K562 (cell line): ENCODE results near the gene IFITM2. TPM values are rescaled to one million over a fixed set of nuclear protein-coding genes. Genes with fewer than 3 reads are reported as not detected.

Experiments
- ATAC-seq: fragments of 200-7000 bp; cut with Tn5 transposase; 3 replicates; pipeline ENCODE4 v1.9.1; 2020; ENCODE audit warnings: moderate library complexity
- BruUV-seq: library from RNA; stranded (reverse); fragments of 400-500 nt; replicated peaks from 2 replicates; lab custom pipeline; 2021; lab: Mats Ljungman, UMichigan
- CTCF ChIA-PET: fragments of 300-600 bp; formaldehyde crosslinking; extraction: SDS; loops from one replicate; lab custom pipeline; 2021; ENCODE audit warnings: low intra/inter-chr PET ratio; lab: Yijun Ruan, JAX
- POLR2A ChIA-PET: fragments of 300-600, 350-650 bp; sonication (Branson Sonifier 250); formaldehyde crosslinking; extraction: SDS; loops from one replicate; lab custom pipeline; 2021; ENCODE audit warnings: antibody characterized with exemption, inconsistent platforms; lab: Yijun Ruan, JAX
- DNase-seq, 4 experiments: peaks; one replicate each; pipeline versions ENCODE4 v3.0.0 to v3.0.0-alpha.2; 2011 to 2018; ENCODE audit warnings: low spot score in 3 of 4, mixed read lengths in 3 of 4; ENCODE audit errors: extremely low read depth in 1 of 4
- FAIRE-seq: peaks from 2 replicates; lab custom pipeline; 2011; peaks lifted over from hg19 to GRCh38; lab: Jason Lieb, UNC
- H2AFZ ChIP-seq: 2 replicates; pipeline ENCODE4 v1.6.0; 2011; ENCODE audit warnings: low read depth, low read length, control low read depth, inconsistent platforms
- H3K27ac ChIP-seq: fragments of 200-600 bp; 3 replicates; pipeline ENCODE4 v1.8.0; 2011; ENCODE audit warnings: low read depth, mild to moderate bottlenecking, control low read depth, inconsistent platforms, low read length, moderate library complexity, mixed read lengths; ENCODE audit errors: extremely low read depth
- H3K27me3 ChIP-seq, 2 experiments: fragments of 300-600 bp in 1 of 2; 2 replicates in 1 of 2; 3 replicates in 1 of 2; pipeline versions ENCODE4 v1.6.0 to v1.8.0; 2011; ENCODE audit warnings: inconsistent platforms in 2 of 2, low read length in 2 of 2, mild to moderate bottlenecking in 1 of 2, mixed read lengths in 1 of 2, moderate library complexity in 1 of 2; ENCODE audit not compliant: control insufficient read depth in 2 of 2, insufficient read depth in 2 of 2
- H3K36me3 ChIP-seq: fragments of 300-600 bp; 3 replicates; pipeline ENCODE4 v1.8.0; 2011; ENCODE audit warnings: mild to moderate bottlenecking, low read length, inconsistent platforms; ENCODE audit not compliant: control insufficient read depth, insufficient read depth
- H3K4me1 ChIP-seq, 2 experiments: fragments of 200-600 bp in 1 of 2; replicated peaks in 1 of 2; 2 replicates in 1 of 2; 3 replicates in 1 of 2; pipeline versions ENCODE4 v1.5.1 to v1.8.0; 2011; ENCODE audit warnings: inconsistent platforms in 2 of 2, low read length in 2 of 2, mild to moderate bottlenecking in 1 of 2, mixed read lengths in 1 of 2, moderate library complexity in 1 of 2; ENCODE audit not compliant: control insufficient read depth in 2 of 2, insufficient read depth in 2 of 2
- H3K4me2 ChIP-seq: 2 replicates; pipeline ENCODE4 v1.6.1; 2011; ENCODE audit warnings: low read length, control low read depth, inconsistent platforms, mixed read lengths; ENCODE audit not compliant: insufficient read depth
- H3K4me3 ChIP-seq: fragments of 200-600 bp; sonication (generic), shearing (Covaris generic); 2 replicates; pipeline ENCODE4 v1.5.1; 2016; ENCODE audit warnings: control low read depth, inconsistent platforms
- H3K79me2 ChIP-seq: fragments of 200-600 bp; 3 replicates; pipeline ENCODE4 v1.8.0; 2011; ENCODE audit warnings: low read length, inconsistent platforms; ENCODE audit not compliant: control insufficient read depth, insufficient read depth
- H3K9ac ChIP-seq, 2 experiments: 2 replicates each; pipeline versions ENCODE4 v1.6.0 to v1.6.1; 2011; ENCODE audit warnings: low read depth in 2 of 2, low read length in 2 of 2, control low read depth in 1 of 2, inconsistent platforms in 1 of 2, mild to moderate bottlenecking in 1 of 2, mixed read lengths in 1 of 2; ENCODE audit not compliant: insufficient read depth in 1 of 2
- H3K9me1 ChIP-seq: one replicate; pipeline ENCODE4 v1.6.0; 2011; ENCODE audit warnings: inconsistent platforms, mild to moderate bottlenecking, low read length, moderate library complexity; ENCODE audit not compliant: control insufficient read depth, insufficient read depth
- H3K9me3 ChIP-seq: replicated peaks from 2 replicates; pipeline ENCODE4 v1.5.1; 2011; ENCODE audit warnings: low read depth, low read length, inconsistent platforms; ENCODE audit not compliant: control insufficient read depth, insufficient read depth
- H4K20me1 ChIP-seq: replicated peaks from 2 replicates; pipeline ENCODE4 v1.6.1; 2011; ENCODE audit warnings: low read length, inconsistent platforms, mixed read lengths; ENCODE audit not compliant: control insufficient read depth, insufficient read depth
- HES1 ChIP-seq: fragments of 450-650 bp; IDR thresholded peaks from 2 replicates; pipeline ENCODE4 v1.6.1; 2016; ENCODE audit warnings: low read depth, mild to moderate bottlenecking, moderate library complexity
- POLR2G ChIP-seq: fragments of 200-400 bp; formaldehyde crosslinking; IDR thresholded peaks from 2 replicates; pipeline ENCODE4 v1.6.1; 2017; ENCODE audit warnings: low read depth, mild to moderate bottlenecking, antibody characterized with exemption, low read length, moderate library complexity
- RAD21 ChIP-seq, 2 experiments: fragments of 250-450 bp in 1 of 2; fragments of 450-650 bp in 1 of 2; sonication (Bioruptor Pico) in 1 of 2; formaldehyde crosslinking in 1 of 2; IDR thresholded peaks in 1 of 2; conservative IDR thresholded peaks in 1 of 2; 2 replicates each; pipeline versions ENCODE4 v1.4.0 to v1.8.0; 2020 to 2022; ENCODE audit warnings: mild to moderate bottlenecking in 2 of 2, moderate library complexity in 1 of 2
- SUPT5H ChIP-seq: fragments of 450-650 bp; IDR thresholded peaks from 2 replicates; pipeline ENCODE4 v1.6.1; 2016
- WGBS: fragments of 100-300 bp; shearing (Covaris generic); methylation state at CpG from one replicate; pipeline ENCODE4 v1.1.6; 2016; ENCODE audit warnings: low coverage, mixed read lengths; ENCODE audit not compliant: insufficient coverage; ENCODE audit errors: missing lambda C conversion rate; 5-methylcytosine and 5-hydroxymethylcytosine counted together
- in situ Hi-C: fragments of 300-500 bp; cut with MboI; formaldehyde crosslinking; loops from 4 replicates; pipeline ENCODE4 v1.15.0; 2018; ENCODE audit warnings: inconsistent platforms, mixed read lengths
- intact Hi-C: fragments of 100-400 bp; cut with micrococcal nuclease; formaldehyde crosslinking; loops from 2 replicates; pipeline ENCODE4 v1.14.2; 2022
- polyA plus RNA-seq, 8 experiments: library from polyadenylated mRNA; depleted of rRNA in 4 of 8; stranded (reverse) in 5 of 8; unstranded in 3 of 8; fragments of >200 nt; fragmentation: Nextera tagmentation in 2 of 8; fragmentation: Illumina TruSeq in 1 of 8; extraction: Ambion mirVana in 2 of 8; extraction: Trizol in 1 of 8; gene quantifications; 2 replicates each; pipeline versions ENCODE4 v1.2.1 to v1.2.3, GENCODE V29; 2011 to 2014; ENCODE audit warnings: inconsistent platforms in 1 of 8, missing spikeins in 1 of 8
- total RNA-seq, 7 experiments: library from RNA; depleted of rRNA in 6 of 7; stranded (reverse); fragments of >200 nt in 6 of 7; fragmentation: Illumina TruSeq in 2 of 7; extraction: Trizol in 2 of 7; gene quantifications; 2 replicates each; pipeline versions ENCODE4 v1.2.1 to v1.2.3, GENCODE V29; 2011 to 2021; ENCODE audit warnings: low replicate concordance in 1 of 7

Gene IFITM2
- total and polyA plus RNA-seq, 9 of the 15 experiments (the other 6 are each of a cell fraction or from before 2014, with no cell fraction given) = 52.8 to 4,872 (median 356) TPM

GRCh38 chr11:351411-351810 lies 43.8 kb downstream of the IFITM2 start:
- Histone ChIP-seq H3K27me3 (no peaks in the 10 kb centered on the region), H3K79me2 (peaks cover 8% of the 10 kb centered on the region; the same call in 1 of the 3 replicates), H3K4me3 (no peak overlapping the region), H3K9me3 (no peaks in the 10 kb centered on the region; the same call in 1 of the 2 replicates), H3K4me1 (peaks cover 63 to 68% of the 10 kb centered on the region in 2 experiments), H3K27ac (peak overlapping the region; percentile 88), H4K20me1 (no peaks in the 10 kb centered on the region), H3K36me3 (no peaks in the 10 kb centered on the region), H3K9ac (peak overlapping the region; percentile 75 to 89; a peak in 3 of 4 replicates), H3K4me2 (peak overlapping the region; percentile 69), H2AFZ (peak overlapping the region; percentile 94), H3K9me1 (no peaks in the 10 kb centered on the region)
- ATAC-seq (no peak), FAIRE-seq (no peak), DNase-seq (no peak)
- WGBS = 77% methylated on average over 14 of the region's 14 CpGs
- ChIA-PET CTCF (no interaction called here), POLR2A (interaction anchor here (0.6 kb wide), 1 partner anchor 107 kb away, joined by 3 read pairs; no protein-coding TSS in a partner anchor)
- BruUV-seq = no TSS peak
- intact Hi-C loops (loop anchor here (1.0 to 5.0 kb wide), 2 partner anchors 22 to 84 kb away; no protein-coding TSS in a partner anchor), in situ Hi-C loops (loop anchor here (5.0 kb wide), 1 partner anchor 39 kb away; the partner anchor contains the start of gene IFITM1)
- TF ChIP-seq SUPT5H (no peak), POLR2G (no peak), RAD21 (CRISPR knock-in tag; conservative IDR thresholded peaks at IDR 0.05 in 1 of 2, IDR thresholded peaks at IDR 0.05 in 1 of 2) (no peak), HES1 (no peak)
